HG02840 (cell line): ENCODE data around the gene GNA12.
"Not testable (repeated sequence)": the region's sequence is repeated elsewhere in the genome, so short reads cannot be mapped to it uniquely, and the experiment has no call there.

ENCODE experiments used
- ATAC-seq: cut with Tn5 transposase; IDR thresholded peaks from one replicate; pipeline ENCODE4 v1.9.1; 2021; ENCODE audit warnings: mild to moderate bottlenecking, moderate library complexity, moderate number of reproducible peaks; ENCODE audit not compliant: unreplicated experiment, low FRiP score

GNA12 gene

DNA sequence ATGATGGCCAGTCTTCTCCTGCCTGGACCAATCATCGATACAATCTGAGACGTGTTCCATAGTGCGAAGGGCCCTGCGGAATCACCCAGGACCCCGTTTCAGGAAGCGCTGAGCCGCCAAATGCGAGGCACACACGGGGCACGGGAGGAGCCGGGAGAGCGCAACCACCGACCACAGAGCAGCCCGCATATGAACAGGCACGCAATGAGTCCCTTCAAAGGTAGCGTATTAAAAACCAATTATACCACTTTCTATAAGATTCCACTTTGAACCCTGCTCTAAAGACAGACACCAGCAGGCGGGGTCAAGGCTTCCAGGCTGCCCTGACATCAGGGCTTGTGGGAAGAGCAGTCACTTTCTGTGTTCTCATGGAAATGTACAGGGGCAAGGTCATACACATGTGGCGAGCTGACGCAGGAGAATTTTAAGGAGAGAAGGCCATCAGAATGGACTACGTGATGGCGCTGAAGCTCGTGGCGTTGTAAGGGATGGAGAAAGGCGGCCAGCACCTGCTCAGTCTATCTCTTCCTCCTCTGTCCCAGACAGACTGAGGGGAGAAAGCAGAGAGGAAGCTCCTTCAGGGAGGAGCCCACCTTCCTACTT lies 109.9 kb downstream of the GNA12 start:
- ATAC-seq, result no peak

DNA sequence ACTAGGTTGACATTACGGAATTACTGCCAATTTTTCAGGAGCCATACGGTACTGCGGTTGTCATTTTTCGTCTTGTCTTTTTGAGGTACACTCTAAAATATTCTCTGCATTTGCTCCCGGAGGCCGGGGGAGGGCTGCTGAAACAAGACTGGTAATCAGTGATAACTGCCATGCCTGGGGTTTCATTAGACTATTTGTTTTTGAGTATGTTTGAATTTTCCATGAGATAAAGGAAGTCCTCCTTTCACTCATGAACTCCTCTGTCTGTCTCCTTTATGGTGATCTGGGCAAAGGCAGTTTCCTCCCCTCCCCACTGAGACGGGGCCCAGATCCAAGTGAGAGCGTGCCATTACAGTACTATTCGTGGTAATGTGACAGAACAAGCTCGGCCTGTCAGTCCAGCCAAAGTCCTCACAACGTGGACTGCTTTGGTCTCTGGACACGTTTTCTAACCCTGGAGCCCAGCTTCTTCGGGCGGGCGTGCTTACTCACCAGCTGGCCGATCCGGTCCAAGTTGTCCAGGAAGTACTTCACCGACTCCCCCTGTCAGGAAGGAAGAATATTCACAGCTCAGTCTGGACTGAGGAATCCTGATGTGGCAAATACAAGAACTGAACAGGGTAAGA lies 111.0 kb downstream of the GNA12 start:
- ATAC-seq, result no peak

DNA sequence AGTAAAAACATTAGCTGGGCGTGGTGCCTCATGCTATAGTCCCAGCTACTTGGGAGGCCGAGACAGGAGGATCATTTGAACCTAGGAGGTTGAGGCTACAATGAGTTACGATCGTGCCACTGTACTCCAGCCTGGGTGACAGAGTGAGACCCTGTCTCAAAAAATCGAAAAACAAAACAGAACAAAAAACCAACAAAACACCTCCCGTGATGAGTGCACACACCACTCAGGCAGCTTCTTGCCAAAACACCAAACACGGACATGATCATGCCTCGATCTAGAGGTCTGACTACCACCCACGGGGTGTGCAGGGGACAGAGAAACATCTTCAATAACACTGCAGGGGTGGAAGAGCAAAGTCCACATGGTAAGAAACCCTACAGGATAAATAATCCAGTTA lies 111.7 kb downstream of the GNA12 start:
- no peak for ATAC-seq

DNA sequence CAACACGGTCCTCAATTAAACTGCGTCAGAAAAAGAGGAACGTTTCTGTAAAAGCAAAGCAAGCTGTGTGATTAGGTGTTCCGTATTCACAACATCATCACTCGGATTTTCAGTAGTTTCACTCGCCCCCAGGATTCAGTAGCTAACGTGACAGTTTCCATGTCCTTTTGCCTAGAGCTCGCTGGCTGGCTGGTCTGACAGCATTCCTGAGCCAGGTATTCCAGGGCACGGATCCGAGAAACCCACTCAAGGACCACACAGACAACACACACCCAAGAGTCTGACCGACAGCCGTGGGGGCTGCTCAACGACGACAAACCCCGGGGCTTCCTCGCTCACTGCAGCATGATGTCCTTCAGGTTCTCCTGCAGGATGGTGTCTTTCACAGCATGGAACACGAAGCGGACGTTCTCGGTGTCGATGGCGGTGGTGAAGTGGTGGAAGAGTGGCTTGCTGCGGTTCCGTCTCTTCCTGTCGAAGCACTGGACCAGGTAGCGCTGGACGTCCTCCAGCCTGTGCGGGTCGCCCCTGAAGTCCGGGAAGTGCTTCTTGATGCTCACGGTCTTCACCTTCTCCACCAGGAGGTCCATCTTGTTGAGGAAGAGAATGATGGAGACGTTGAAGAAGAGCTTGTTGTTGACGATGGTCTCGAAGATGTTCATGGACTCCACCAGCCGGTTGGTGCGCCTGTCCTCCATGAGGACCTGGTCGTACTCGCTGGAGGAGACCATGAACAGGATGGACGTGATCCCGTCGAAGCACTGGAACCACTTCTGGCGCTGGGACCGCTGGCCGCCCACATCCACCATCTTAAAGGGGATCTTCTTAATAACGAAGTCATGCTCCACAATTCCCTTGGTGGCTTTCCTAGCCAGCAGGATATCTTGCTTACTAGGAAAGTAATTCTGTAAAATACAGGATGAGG lies 113.0 kb downstream of the GNA12 start:
- no peak for ATAC-seq

DNA sequence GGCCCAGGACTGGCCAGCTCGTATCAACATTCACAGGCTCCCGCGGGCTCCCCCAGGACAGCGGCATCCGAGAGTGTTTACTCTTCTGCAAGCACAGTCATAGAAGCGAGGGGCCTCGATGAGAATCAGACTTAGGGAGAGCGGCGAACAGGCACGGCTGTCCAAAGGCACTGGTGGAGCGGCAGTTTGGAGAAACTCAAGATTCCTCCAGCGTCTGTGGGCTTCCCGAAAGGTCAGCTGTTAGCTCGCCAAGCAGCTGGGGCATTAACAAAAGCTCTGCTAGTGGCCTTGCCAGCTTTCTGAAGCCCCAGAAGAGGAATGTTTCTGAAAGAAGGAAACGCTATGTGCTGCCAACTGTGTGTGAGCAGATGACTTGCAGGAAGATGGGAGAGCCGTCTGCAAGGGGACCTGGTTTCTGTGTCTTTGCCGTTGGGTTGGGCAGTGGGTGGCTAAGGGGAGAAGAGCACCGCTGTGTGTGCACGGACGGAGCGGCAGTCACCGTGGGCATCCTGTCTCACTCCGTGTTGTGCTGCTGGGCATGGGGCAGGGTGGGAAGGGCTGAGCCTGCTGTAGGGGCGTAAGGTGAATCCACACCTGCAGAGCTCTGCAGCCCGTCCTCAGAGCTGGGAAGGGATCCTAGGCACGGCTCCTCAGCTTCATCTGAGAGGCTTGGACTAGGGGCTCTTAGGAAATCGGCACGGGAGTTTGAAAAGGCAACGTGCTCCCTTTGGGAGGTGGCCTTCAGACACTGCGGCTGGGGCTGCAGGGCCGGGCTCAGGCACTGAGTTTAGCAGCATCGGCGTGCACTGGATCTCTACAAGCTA lies 114.0 kb downstream of the GNA12 start:
- no peak for ATAC-seq

- no peak for ATAC-seq
Measured at GRCh38 chr7:2729031-2729892, 114.8 kb downstream of the GNA12 start.

- no peak for ATAC-seq
Measured at GRCh38 chr7:2728316-2729030, 115.6 kb downstream of the GNA12 start.

GRCh38 chr7:2727206-2727605 lies 116.9 kb downstream of the GNA12 start:
- ATAC-seq, result not testable (repeated sequence)

GRCh38 chr7:2726316-2727018 lies 117.6 kb downstream of the GNA12 start:
- ATAC-seq, result no peak

- ATAC-seq, result no peak
Measured at GRCh38 chr7:2725178-2726105, 118.7 kb downstream of the GNA12 start.

DNA sequence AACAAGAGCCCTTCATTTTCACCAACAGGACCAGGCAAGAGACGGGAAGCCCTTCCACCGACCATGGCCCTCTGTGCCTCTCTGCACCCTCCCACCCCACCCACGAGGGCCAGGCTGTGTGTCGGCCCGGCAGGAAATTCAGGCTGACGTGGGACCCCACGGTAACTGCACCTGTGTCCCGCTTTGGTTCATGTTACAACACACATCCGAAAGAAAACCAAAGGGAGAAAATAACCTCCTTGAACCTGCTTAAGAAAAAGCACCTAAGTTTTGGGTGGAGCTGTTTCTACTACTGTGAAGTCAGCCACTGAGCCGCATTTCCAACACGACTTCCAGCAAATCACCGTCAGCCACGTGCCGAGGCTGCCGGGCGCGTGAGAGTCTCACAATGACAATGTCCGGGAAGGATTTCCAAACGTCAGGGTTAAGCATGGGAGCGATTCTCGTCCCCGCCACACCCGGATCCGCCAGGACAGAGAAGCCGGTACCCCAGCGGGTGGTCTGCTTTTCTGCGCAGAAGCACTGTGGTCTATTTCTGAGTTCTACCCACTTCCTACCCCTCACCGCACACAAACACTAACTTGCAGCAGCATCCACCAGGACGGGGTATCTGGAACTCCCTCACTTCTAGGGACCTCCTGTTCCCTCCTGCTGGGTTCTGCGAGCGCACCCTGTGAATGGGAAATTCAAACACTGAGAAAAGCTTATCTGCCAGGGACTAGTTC lies 119.5 kb downstream of the GNA12 start:
- no peak for ATAC-seq

DNA sequence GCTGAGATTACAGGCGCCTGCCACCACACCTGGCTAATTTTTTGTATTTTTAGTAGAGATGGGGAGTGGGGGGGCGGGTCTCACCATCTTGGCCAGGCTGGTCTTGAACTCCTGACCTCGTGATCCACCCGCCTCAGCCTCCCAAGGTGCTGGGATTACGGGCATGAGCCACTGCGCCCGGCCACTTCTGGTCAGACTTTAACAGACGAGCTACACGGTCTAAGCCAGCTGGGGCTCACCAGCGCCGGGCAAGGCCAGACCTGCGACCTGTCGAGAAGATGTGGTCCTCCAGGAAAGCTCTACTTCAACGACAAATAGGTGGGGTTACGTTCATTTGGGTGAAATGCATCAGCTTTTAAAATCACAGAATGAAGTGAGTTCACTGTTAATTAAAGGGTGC lies 120.1 kb downstream of the GNA12 start:
- ATAC-seq, result not testable (repeated sequence)

GRCh38 chr7:2723138-2723850 lies 120.8 kb downstream of the GNA12 start:
- no peak for ATAC-seq

- ATAC-seq, result no peak
Measured at GRCh38 chr7:2722591-2722990, 121.5 kb downstream of the GNA12 start.

- no peak for ATAC-seq
Measured at GRCh38 chr7:2721842-2722241, 122.3 kb downstream of the GNA12 start.

DNA sequence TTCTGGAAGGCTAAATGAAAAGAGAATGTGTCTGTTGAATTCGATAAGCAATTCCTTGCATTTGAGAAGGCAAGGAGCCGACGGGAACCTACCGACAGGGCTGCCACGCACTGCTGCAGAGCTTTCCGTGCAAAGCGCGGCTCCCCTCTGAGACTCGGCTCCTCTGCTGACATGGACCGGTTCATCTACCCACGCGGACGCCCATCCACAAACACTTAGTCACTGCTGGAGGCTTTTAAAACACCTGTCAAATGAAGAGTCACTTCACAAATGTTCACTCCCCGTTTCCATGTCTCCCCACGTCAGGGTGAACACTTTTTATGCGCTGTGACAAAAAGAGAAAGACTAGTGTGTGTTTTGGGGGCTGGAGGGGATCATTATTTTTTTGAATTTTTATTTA lies 124.1 kb downstream of the GNA12 start:
- no peak for ATAC-seq
